Loucy (cell line): Measurements from ENCODE around the gene BLACAT1.

Source experiments
- CTCF ChIP-seq: fragments of 200-600 bp; sonication (generic); conservative IDR thresholded peaks from 2 replicates; pipeline ENCODE4 v1.5.1; 2014; ENCODE audit warnings: mild to moderate bottlenecking, antibody characterized with exemption, low read length
- EZH2phosphoT487 ChIP-seq: fragments of 200-600 bp; IDR thresholded peaks from 2 replicates; pipeline ENCODE4 v1.6.1; 2018; ENCODE audit warnings: antibody characterized with exemption, mild to moderate bottlenecking, moderate library complexity, borderline replicate concordance

GRCh38 chr1:205493241-205494085 is 37.6 kb upstream of the BLACAT1 start:
- no peak for TF ChIP-seq CTCF
- TF ChIP-seq EZH2phosphoT487 = no peak
